HG03280 (cell line): ENCODE measurements around the gene GALNS.
"Not testable (repeated sequence)": the region's sequence is repeated elsewhere in the genome, so short reads cannot be mapped to it uniquely, and the experiment has no call there.

Source experiments
- ATAC-seq: cut with Tn5 transposase; IDR thresholded peaks from one replicate; pipeline ENCODE4 v1.9.1; 2021; ENCODE audit warnings: mild to moderate bottlenecking, moderate library complexity; ENCODE audit not compliant: unreplicated experiment

The GALNS gene, protein sequence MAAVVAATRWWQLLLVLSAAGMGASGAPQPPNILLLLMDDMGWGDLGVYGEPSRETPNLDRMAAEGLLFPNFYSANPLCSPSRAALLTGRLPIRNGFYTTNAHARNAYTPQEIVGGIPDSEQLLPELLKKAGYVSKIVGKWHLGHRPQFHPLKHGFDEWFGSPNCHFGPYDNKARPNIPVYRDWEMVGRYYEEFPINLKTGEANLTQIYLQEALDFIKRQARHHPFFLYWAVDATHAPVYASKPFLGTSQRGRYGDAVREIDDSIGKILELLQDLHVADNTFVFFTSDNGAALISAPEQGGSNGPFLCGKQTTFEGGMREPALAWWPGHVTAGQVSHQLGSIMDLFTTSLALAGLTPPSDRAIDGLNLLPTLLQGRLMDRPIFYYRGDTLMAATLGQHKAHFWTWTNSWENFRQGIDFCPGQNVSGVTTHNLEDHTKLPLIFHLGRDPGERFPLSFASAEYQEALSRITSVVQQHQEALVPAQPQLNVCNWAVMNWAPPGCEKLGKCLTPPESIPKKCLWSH

DNA sequence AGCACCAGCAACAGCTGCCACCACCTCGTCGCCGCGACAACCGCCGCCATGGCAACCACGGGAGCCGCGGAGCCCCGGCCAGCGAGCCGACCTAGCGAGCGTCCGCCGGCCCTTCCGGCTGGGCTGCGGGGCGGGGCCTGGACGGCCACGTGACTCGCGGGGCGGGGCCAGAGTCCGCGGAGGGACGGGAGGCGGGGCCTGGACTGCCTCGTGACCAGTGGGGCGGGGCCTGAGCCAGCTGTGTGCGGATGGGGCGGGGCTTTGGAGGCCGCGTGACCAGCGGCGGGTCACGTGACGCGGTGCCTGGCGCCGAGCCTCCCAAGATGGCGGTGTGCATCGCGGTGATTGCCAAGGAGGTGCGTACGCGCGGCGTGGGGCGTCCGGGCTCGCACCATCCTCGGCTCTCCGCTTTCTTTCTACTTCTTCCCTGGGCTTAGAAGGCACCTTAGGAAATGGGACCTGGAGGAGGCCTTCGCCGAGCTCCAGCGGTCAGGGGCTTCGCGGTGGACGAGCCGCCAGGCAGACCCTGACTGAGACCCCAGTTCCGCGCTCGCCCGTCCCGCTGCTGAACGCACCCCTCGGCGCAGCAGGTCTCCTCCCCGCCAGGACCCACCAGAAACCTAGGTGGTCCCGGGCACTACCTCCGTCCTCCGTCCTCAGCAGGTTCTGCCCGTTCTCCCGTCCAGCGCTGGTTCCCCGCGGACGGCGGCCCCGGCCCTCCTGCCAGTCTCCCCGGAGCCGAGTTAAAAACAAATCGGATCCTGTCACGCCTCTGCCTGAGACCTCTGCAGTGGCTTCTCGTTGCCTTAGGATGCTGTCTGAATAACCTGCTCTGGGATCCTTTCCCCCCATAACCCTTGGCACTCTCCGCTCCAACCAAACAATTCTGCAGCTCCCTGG, at the start of gene GALNS, which contains the start of gene TRAPPC2L:
TSS of gene GALNS (minus strand) at position 120 of the 900 bp plus-strand sequence. CDS start at position 50, 70 bp downstream.
TSS of gene TRAPPC2L (plus strand) at position 300 of the 900 bp plus-strand sequence. CDS start at position 324, 24 bp downstream.
- peak; percentile 88 for ATAC-seq

GRCh38 chr16:88906020-88906419, 49.3 kb upstream of the GALNS start:
- ATAC-seq, result no peak

- no peak for ATAC-seq
Observed at GRCh38 chr16:88905563-88905962, 48.8 kb upstream of the GALNS start.

DNA sequence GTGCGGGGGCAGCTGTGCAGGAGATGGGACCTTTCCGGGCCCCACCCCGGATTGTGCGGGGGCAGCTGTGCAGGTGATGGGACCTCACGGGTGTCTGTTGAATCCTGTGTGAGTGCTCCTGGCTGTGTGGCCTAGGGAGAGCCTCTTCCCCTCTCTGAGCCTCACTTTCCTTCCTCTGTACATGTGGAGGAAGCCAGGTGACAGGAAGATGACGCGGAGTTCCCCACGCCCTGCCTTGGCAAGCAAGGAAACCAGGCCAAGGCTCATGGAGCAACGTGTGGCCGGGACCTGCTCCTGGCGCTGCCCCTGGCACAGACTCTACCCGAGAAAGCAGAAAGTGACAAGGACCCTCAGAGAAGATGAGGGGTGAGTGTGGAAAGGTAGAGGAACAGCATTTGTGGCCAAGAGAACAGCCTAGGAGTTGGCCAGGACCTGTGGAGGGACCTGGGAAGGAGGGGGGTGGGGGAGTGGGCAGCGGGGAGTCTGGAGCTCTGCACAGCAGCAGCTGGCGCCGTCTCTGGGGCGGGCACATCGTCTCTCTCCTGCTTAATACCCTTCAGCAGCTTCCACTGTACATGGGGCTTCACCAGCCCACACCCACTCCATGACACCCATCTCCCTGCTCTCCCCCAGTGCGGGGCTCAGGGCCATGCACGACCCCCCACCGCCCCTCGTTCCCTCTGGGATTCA, 48.1 kb upstream of the GALNS start:
- ATAC-seq, result no peak

DNA sequence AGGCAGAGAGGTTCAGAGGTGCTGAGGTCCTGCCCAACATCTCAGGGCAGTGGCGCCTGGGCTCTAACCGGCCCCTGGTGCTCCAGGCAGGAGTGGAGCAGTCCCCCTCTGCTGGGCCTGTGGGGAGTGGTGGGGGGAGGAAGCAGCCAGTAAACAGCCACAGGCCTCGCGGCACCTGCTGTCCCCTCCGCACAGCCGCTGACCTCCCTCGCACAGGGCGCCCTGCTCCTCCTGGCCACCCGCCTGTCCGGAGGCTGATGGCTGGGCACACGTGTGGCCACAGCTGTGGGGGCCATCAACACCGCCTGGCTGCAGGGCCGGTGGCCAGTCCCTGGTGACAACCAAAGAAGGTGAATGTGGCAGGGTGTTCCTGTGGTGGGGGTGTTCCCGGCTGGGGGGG, 46.5 kb upstream of the GALNS start:
- ATAC-seq, result no peak

GRCh38 chr16:88902744-88903143, 46.0 kb upstream of the GALNS start:
- ATAC-seq, result no peak

DNA sequence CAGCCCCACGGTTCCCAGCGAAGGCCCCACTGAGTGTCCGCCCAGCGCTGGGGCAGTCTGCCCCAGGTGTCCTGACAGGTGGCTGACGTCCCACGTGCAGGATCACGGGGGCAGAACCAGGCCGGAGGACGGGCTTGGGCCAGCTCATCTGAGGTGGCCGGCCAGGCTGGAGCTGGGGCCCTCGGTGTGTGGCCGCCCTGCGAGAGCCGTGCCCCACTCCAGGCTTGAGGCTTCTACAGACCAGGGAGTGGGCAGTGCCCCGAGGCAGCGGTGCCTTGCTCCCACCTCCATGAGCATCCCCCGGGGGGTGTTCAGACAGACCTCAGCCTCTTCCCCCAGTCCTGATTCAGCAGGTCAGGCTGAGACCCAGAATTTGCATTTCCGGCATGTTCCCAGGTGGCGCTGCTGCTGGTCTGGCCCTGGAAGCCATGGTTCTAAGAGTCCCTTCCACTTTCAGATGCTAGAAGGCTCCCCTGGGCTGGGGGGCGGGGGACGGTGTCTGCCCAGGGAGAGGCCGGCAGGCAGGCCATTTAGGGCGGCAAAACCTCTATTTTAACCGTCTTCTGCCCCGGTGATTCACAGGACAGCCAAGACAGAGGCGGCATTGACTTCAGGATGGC, 45.1 kb upstream of the GALNS start:
- ATAC-seq, result no peak

DNA sequence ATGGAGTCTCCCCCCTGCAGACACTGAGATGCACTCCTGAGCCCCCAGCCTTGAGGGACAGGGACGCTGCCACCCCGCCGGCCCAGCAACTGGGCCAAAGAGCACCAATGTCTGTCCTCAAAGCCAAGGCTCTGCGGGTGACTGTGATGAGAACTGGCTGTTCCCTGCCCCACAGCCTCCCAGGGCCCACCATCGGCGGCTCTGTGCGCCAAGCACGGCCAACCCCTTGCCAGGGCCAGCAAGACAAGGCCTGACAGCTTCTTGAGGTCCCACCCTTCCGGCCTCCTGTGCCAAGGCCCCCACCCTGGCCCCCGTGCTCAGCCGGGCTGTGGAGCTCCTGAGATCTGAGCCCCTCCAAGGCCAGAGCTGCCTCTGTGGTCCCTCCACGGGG, 43.9 kb upstream of the GALNS start:
- ATAC-seq, result no peak

DNA sequence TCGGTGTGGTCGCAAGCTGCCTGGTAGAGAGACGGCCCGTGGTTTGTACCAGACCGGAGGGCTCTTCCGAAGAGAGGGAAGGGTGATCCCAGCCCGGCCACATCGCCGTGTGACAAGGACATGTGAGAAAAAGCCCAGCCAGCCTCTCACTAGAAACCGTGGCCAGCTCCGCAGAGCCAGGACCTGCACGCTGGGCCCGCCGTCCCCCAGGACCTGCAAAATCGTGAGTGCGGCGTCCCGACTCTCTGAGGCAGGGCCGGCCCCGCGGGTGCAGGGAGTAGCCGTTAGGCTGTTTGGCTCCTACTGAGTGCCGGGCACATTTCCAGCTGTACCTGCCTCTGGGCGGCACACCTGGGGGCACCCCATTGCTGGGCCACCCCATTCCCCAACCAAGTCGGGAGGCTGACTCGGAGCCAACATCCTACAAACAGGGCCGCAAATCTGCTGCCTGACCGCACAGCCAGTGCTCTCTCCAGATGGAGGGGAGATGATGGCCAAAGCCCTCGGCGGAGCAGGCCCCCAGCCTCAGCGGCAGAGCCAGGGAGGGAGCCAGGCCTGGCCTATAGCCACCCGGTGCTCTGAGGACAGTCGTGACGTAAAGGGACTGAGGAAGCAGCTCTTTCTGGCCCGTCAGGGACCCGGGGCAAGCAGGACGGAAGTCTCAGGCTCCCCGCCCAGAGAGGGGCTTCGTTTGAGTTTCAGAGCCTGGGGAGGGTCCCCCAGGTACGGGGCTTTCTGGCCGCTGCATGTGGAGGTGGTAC, 43.3 kb upstream of the GALNS start:
- ATAC-seq, result no peak

DNA sequence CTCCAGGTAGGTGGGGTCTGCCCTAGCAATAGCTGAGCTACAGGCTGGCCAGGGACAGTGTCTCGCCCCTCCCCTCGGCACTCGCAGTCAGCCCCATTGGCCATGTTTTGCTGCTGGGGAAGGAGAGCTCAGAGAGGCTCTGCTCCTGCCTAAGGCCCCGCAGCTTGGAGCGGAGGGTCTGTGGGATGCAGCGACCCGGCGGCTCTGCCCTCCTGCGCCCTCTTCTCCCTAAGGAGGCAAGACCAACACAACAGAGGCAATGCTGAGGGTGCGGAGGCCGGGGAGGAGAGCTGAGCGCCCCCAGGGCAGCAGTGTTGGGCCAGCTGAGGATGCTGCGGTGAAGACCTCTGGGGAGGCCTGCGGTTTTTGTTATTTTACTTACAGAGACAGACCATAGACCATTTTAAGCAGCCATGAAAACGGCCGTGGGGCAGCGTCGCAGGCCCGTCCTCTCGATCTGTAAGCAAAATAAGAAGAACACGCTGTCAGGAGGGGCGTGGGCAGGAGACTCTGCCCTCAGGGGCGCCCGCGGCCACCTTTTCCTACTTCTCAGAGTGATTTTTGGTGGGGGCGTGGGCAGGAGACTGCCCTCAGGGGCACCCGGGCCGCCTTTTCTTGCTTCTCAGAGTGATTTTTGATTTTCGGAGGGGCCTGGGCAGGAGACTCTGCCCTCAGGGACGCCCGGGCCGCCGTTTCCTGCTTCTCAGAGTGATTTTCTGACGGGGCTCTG, 41.1 kb upstream of the GALNS start:
- ATAC-seq, result no peak

DNA sequence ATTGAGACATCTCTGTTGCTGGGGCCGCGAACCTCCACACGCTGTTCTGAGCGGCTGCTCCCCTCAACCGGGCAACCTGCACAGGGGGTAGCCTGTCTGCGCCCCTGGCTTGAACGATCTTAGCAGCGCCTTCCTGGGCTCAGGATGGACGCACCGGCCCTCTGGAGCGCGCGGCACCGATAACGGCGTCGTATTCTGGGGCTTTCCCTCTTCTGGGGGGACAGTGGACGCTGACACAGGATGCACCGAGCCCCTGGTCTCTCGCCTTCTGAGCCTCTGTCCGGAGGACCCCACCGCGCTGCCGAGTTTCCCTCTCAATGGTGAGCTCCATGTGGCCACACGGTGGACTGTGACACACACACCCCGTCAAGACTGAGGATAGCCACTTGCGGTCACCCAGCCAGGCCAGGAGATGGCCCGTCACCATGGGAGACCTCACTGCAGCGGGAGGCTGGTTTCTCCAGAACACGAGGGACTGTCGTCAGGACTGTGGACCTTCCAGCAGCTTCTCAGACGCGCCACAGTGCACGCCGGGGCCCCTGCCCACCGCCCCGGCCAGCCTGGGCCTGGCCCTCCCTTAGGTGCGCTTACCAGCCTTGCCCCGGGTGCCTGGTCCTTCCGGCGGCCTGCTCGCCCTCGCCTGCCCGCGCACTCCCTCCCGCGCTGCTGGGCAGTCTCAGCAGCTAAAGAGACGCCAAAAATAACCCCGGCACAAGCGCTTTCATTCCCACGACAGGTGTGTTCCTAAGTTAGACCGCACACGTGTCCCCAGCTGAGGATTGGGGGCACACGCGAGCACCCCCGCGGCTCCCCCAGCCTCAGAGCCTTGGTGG, 39.7 kb upstream of the GALNS start:
- no peak for ATAC-seq

DNA sequence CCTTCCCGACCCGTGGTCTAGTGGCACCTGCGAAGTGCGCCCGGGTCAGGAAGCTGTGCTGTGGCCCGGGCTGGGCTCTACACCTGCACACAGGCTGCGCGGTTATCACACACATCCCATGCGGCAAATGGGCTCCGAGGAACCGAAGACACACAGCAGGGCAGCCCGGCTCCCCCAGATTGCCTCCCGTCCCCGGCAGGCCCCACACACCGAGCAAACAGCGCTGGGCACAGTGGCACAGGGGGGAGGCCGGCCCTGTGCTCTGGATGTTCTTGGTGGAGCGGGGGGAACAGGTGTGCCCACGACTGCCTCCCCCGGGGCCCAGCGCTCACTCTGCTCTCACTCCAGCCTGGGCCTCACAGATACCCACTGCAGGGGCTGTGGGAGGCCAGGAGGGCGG, 38.6 kb upstream of the GALNS start:
- ATAC-seq, result no peak

DNA sequence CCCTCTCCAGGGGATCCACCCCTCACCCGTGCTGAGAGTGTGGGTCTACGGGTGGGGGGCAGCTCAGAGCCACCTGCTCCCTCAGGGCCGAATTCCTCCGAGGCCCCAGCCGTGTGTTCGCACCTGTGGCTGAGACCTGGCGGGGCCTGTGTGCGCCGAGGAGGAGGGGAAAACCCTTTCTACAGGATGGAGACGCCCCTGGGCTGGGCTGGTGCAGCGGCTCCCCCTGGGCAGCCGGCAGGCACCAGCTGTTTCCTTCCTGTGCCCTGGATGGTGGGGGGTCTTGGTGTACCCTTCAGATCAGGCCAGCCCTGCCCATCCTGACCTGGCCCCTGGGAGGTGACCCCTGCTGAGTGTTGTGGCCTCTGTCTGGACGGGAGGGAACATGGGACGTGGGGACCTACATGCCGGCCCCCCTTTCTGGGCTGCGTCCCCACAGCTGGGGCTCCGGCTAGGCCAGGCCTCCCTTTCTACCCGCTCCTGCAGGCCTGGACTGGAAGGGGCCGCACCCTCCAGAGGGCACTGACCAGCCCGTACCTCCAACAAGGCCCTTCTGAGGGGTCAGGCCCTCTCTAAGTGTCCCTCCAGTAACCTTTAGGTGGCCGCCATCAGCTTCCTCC, 38.0 kb upstream of the GALNS start:
- ATAC-seq, result no peak

- not testable (repeated sequence) for ATAC-seq
Observed at GRCh38 chr16:88894266-88894665, 37.5 kb upstream of the GALNS start.

DNA sequence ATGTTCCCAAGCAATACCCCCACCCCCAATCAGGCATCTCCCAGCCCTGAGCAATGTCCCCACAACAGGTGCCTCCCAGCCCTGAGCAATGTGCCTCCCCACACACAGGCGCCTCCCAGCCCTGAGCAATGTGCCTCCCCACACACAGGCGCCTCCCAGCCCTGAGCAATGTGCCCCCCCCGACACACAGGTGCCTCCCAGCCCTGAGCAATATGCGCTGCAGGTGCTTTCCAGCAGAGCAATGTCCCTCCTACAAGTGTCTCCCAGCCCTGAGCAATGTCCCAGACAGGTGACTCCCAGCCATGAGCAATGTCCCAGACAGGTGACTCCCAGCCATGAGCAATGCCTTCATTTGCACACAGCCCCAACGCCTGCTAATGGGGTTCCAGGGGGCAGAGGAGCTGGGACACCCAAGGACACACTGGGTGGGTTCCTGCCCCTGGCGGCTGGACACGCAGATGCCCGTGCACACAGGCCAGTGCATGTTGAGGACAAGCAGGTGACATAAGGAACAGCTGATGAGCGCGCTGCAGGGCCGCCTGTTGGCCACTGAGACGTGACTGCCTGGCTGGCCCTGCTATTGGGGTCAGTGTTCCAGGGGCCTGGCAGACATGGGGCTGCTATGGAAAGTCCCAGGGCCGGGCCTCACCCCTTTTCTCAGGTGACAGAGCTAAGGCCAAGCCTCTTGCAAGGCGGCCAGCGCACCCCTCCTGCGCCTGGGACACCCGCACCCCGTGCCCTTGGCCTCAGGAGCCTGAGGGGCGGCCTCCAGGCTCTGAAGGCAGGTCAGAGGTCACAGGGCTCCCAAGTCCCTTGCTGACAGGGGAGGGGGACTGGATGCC, 36.6 kb upstream of the GALNS start:
- ATAC-seq, result no peak

DNA sequence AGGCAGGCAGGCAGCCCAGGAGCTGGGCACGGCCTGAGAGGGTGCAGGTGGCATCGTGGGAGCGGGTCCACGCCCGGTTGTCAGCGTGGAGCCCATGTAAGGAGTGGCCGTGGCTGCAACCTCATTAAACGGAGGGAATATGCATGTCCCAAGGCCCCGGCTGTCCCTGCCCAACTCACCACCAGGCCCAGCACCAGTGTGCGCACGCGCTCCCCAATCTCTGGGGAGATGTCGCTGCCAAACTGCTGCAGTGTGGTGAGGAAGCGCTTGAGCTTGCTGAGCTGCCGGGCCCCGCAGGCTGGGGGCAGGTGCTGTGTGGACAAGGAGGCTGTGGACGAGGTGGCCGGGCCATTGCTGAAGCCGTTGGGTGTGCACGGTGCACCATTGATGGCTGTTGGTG, 35.3 kb upstream of the GALNS start:
- ATAC-seq, result no peak

GRCh38 chr16:88891083-88891482, 34.3 kb upstream of the GALNS start:
- ATAC-seq, result no peak
